GM13976 (cell line): ENCODE results near the gene NFYB.
"Not testable (repeated sequence)": the region's sequence is repeated elsewhere in the genome, so short reads cannot be mapped to it uniquely, and the experiment has no call there.

Experiments used
- DNase-seq: peaks from one replicate; pipeline ENCODE4 v3.0.0; 2012; ENCODE audit warnings: low spot score
- CTCF ChIP-seq: IDR thresholded peaks from 2 replicates; pipeline ENCODE4 v1.5.1; 2012; ENCODE audit warnings: borderline replicate concordance, mild to moderate bottlenecking; ENCODE audit not compliant: insufficient read depth; ENCODE audit errors: extremely low read depth, missing control alignments, control extremely low read depth
- in situ Hi-C: fragments of 300-500 bp; cut with MboI; formaldehyde crosslinking; loops from one replicate; pipeline ENCODE4 v1.12.0; 2022; ENCODE audit warnings: low sequenced_read_pairs, mixed read lengths, inconsistent platforms; ENCODE audit not compliant: unreplicated experiment

Gene NFYB

GRCh38 chr12:104180374-104180773 is 42.4 kb upstream of the NFYB start:
- no peak for TF ChIP-seq CTCF
- no peak for DNase-seq
- in situ Hi-C loops, result loop anchor here (25.0 kb wide), 1 partner anchor 882 kb away; no protein-coding TSS in a partner anchor

DNA sequence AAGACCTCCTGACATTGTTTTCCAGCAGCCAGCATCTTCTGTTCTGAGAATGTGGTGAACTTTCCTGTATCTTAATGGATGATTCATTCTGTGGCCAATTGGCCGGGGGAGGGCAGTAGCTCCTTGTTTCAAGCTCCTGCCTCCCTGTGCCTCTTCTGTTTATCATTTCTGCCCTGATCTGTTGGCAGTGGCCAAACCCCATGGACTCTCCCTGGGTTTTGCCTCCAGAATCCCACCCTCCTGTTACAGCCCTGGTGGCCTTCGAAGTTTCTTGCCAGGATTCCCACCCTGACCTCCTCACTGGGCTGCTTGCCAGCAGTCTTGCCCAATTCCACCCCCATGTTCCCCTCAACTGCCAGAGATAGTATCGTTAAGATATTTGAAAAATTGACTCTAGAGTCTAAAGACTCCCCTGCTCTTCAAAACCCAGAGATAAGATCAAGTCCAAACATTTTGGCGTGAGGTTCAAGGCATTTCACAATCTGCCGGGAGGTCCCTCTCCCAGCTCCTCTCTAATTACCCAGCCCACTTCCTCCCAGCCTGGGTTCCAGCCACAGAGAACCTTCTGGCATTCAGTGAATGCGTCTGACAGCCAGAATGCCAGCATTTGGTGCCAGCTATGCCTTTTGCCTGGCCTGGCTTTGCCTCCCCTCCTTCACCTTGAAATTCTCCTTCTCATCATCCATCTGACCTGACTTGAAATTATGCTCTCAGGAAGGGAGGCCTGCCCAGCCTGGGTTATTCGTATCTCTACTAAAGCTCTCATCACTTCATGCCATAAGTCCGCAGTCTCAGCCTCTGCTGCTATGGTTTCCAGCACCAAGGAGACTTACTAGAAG is 39.9 kb upstream of the NFYB start:
- no peak for DNase-seq
- in situ Hi-C loops, result loop anchor here (25.0 kb wide), 1 partner anchor 884 kb away; no protein-coding TSS in a partner anchor
- TF ChIP-seq CTCF, result no peak

DNA sequence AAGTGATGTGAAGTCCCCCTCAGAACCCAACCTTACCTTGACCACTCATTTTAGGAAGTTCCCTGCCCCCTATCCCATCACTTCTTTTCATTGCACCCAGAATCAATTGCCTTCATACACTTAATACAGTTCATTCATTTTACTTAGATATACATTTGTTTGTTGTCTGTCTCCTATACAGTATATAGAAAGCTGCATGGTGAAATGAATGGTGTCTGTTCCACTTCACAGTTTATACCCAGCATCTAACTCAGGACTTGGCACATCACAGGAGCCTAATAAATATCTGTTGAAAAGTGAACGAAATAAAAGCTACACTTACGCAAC is 39.3 kb upstream of the NFYB start:
- TF ChIP-seq CTCF, result no peak
- DNase-seq, result no peak
- in situ Hi-C loops, result loop anchor here (25.0 kb wide), 1 partner anchor 885 kb away; no protein-coding TSS in a partner anchor

DNA sequence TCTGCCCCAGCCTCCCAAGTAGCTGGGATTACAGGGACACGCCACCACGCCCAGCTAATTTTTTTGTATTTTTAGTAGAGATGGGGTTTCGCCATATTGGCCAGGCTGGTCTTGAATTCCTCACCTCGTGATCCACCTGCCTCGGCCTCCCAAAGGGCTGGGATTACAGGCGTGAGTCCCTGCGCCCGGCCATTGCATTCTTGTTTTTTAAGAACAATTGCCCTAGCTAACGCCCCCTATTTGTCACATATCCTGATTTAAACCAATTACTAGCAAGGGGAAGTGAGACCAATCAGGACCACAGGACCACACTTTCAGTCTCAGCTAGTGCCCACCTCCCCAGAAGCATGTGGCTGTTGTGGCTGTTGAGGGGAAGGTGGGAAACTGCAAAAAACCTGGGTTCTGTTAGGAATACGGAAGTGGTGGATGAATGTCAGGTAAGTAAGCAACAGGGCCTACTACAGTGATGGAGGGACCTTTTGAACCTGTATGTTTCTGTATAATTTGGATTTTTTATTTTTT is 37.8 kb upstream of the NFYB start:
- in situ Hi-C loops, result loop anchor here (25.0 kb wide), 1 partner anchor 887 kb away; no protein-coding TSS in a partner anchor
- no peak for TF ChIP-seq CTCF
- no peak for DNase-seq

- in situ Hi-C loops, result not testable (repeated sequence)
These were observed 35.8 kb upstream of the NFYB start for GRCh38 chr12:104173804-104174203.

GRCh38 chr12:104172570-104172947 is 34.5 kb upstream of the NFYB start:
- no peak for TF ChIP-seq CTCF
- no peak for DNase-seq
- in situ Hi-C loops, result no loop called here

More at GRCh38 chr12:104173804-104174203, 35.8 kb upstream of the NFYB start:
- DNase-seq, result not testable (repeated sequence)
